ENCODE data around the gene SDK2.

The SDK2 gene

GRCh38 chr17:73650617-73651200 lies 6.5 kb upstream of the SDK2 start:
- DNase-seq (ENCODE audit: low read depth in 2 of 2), result no peak

- DNase-seq (ENCODE audit: low read depth in 2 of 2), result no peak
Measured at GRCh38 chr17:73650140-73650539, 5.9 kb upstream of the SDK2 start.

- DNase-seq (ENCODE audit: low read depth in 2 of 2), result no peak
Measured at GRCh38 chr17:73648974-73649373, 4.7 kb upstream of the SDK2 start.

- DNase-seq (ENCODE audit: low read depth in 2 of 2), result no peak
Measured at GRCh38 chr17:73648543-73648820, 4.2 kb upstream of the SDK2 start.

GRCh38 chr17:73647772-73648542 lies 3.7 kb upstream of the SDK2 start:
- DNase-seq (ENCODE audit: low read depth in 2 of 2), result no peak

GRCh38 chr17:73647301-73647695 lies 3.1 kb upstream of the SDK2 start:
- no peak for DNase-seq (ENCODE audit: low read depth in 2 of 2)

GRCh38 chr17:73646409-73647300 lies 2.4 kb upstream of the SDK2 start:
- DNase-seq (ENCODE audit: low read depth in 2 of 2), result no peak

GRCh38 chr17:73645050-73645871 lies 1.0 kb upstream of the SDK2 start:
- no peak for DNase-seq (ENCODE audit: low read depth in 2 of 2)

GRCh38 chr17:73643852-73644144 lies 447 bp downstream of the SDK2 start:
- no peak for DNase-seq (ENCODE audit: low read depth in 2 of 2)

- no peak for DNase-seq (ENCODE audit: low read depth in 2 of 2)
Measured at GRCh38 chr17:73643001-73643851, 1.0 kb downstream of the SDK2 start.

- DNase-seq (ENCODE audit: low read depth in 2 of 2), result no peak
Measured at GRCh38 chr17:73642659-73643000, 1.6 kb downstream of the SDK2 start.

- DNase-seq (ENCODE audit: low read depth in 2 of 2), result no peak
Measured at GRCh38 chr17:73641826-73642600, 2.2 kb downstream of the SDK2 start.

- DNase-seq (ENCODE audit: low read depth in 2 of 2), result no peak
Measured at GRCh38 chr17:73640691-73641090, 3.6 kb downstream of the SDK2 start.

- DNase-seq (ENCODE audit: low read depth in 2 of 2), result no peak
Measured at GRCh38 chr17:73639932-73640331, 4.3 kb downstream of the SDK2 start.

GRCh38 chr17:73639322-73639721 lies 4.9 kb downstream of the SDK2 start:
- no peak for DNase-seq (ENCODE audit: low read depth in 2 of 2)

- no peak for DNase-seq (ENCODE audit: low read depth in 2 of 2)
Measured at GRCh38 chr17:73638556-73638955, 5.7 kb downstream of the SDK2 start.

GRCh38 chr17:73637866-73638265 lies 6.4 kb downstream of the SDK2 start:
- no peak for DNase-seq (ENCODE audit: low read depth in 2 of 2)

GRCh38 chr17:73635101-73635817 lies 9.0 kb downstream of the SDK2 start:
- DNase-seq (ENCODE audit: low read depth in 2 of 2), result no peak

- DNase-seq (ENCODE audit: low read depth in 2 of 2), result no peak
Measured at GRCh38 chr17:73634629-73635028, 9.6 kb downstream of the SDK2 start.

GRCh38 chr17:73633736-73634135 lies 10.5 kb downstream of the SDK2 start:
- no peak for DNase-seq (ENCODE audit: low read depth in 2 of 2)

All from stimulated activated CD8-positive, alpha-beta memory T cell treated with anti-CD3 and anti-CD28 coated beads, Interleukin-2, amount 100 ng/mL, for 48 hours (primary cell).